Measurements from ENCODE around the gene HDAC11.

GRCh38 chr3:13500133-13500885 lies 20.2 kb downstream of the HDAC11 start:
- TF ChIP-seq CTCF (conservative IDR thresholded peaks at IDR 0.05) (no peak; the same call in 1 of the 2 replicates), ZFX (IDR thresholded peaks at IDR 0.05) (no peak)
